Stimulated activated CD8-positive, alpha-beta memory T cell treated with anti-CD3 and anti-CD28 coated beads, Interleukin-15, amount 100 ng/mL, for 4 hours (primary cell): ENCODE results near the gene SLC22A23.

ENCODE experiments used
- DNase-seq, 2 donors: peaks; one replicate each; pipeline ENCODE4 v3.0.0-alpha.2; 2020; ENCODE audit warnings: low read depth in 2 of 2

Gene SLC22A23

GRCh38 chr6:3405182-3405518 is 51.7 kb downstream of the SLC22A23 start:
- no peak for DNase-seq

GRCh38 chr6:3403238-3404173 is 53.3 kb downstream of the SLC22A23 start:
- DNase-seq, result no peak

GRCh38 chr6:3402310-3403237 is 54.3 kb downstream of the SLC22A23 start:
- DNase-seq, result no peak

GRCh38 chr6:3400162-3400561 is 56.7 kb downstream of the SLC22A23 start:
- no peak for DNase-seq

- DNase-seq, result no peak
Observed at GRCh38 chr6:3398755-3399696, 57.8 kb downstream of the SLC22A23 start.

GRCh38 chr6:3398165-3398562 is 58.7 kb downstream of the SLC22A23 start:
- no peak for DNase-seq

GRCh38 chr6:3397229-3398164 is 59.4 kb downstream of the SLC22A23 start:
- DNase-seq, result no peak

GRCh38 chr6:3396503-3397180 is 60.2 kb downstream of the SLC22A23 start:
- no peak for DNase-seq

GRCh38 chr6:3394671-3395070 is 62.2 kb downstream of the SLC22A23 start:
- no peak for DNase-seq

GRCh38 chr6:3393836-3394202 is 63.0 kb downstream of the SLC22A23 start:
- DNase-seq, result no peak

GRCh38 chr6:3392930-3393835 is 63.7 kb downstream of the SLC22A23 start:
- DNase-seq, result no peak

GRCh38 chr6:3391902-3392458 is 64.9 kb downstream of the SLC22A23 start:
- no peak for DNase-seq

GRCh38 chr6:3390698-3391097 is 66.2 kb downstream of the SLC22A23 start:
- no peak for DNase-seq

- no peak for DNase-seq
Observed at GRCh38 chr6:3389390-3390167, 67.3 kb downstream of the SLC22A23 start.

- no peak for DNase-seq
Observed at GRCh38 chr6:3388786-3389185, 68.1 kb downstream of the SLC22A23 start.

- no peak for DNase-seq
Observed at GRCh38 chr6:3386374-3386857, 70.4 kb downstream of the SLC22A23 start.

GRCh38 chr6:3385660-3386151 is 71.1 kb downstream of the SLC22A23 start:
- no peak for DNase-seq
